H1 (cell line): ENCODE measurements around the gene PRDX5. TPM values are rescaled to one million over a fixed set of nuclear protein-coding genes. Genes with fewer than 3 reads are reported as not detected.

Experiments used
- CTCF ChIA-PET: fragments of 300-600 bp; sonication (Branson Sonifier 250); formaldehyde crosslinking; loops from one replicate; lab custom pipeline; 2021; ENCODE audit not compliant: partially characterized antibody; lab: Charles Lee
- POLR2A ChIA-PET: fragments of 300-600 bp; sonication (Branson Sonifier 250); formaldehyde crosslinking; loops from one replicate; lab custom pipeline; 2021; ENCODE audit warnings: inconsistent platforms; ENCODE audit not compliant: partially characterized antibody; lab: Charles Lee
- DNase-seq, 2 experiments: peaks; one replicate each; pipeline versions ENCODE4 v3.0.0 to v3.0.0-alpha.2; 2010 to 2022; ENCODE audit warnings: low spot score in 2 of 2, low read depth in 1 of 2, mixed read lengths in 1 of 2
- FAIRE-seq: peaks from 2 replicates; lab custom pipeline; 2011; peaks lifted over from hg19 to GRCh38; lab: Jason Lieb, UNC
- H2AFZ ChIP-seq: 2 replicates; pipeline ENCODE4 v1.8.1; 2012; ENCODE audit warnings: low read length, inconsistent platforms
- H2AK5ac ChIP-seq: 2 replicates; pipeline ENCODE4 v1.6.1; 2013; ENCODE audit warnings: low read depth, low read length
- H2BK120ac ChIP-seq: replicated peaks from 2 replicates; pipeline ENCODE3; 2013; ENCODE audit warnings: low read depth, low read length, inconsistent platforms
- H2BK12ac ChIP-seq: 2 replicates; pipeline ENCODE4 v1.6.1; 2013; ENCODE audit warnings: low read depth, low read length
- H2BK15ac ChIP-seq: 2 replicates; pipeline ENCODE4 v1.6.1; 2013; ENCODE audit warnings: low read length
- H2BK20ac ChIP-seq: 2 replicates; pipeline ENCODE4 v1.6.1; 2013; ENCODE audit warnings: low read length
- H2BK5ac ChIP-seq: 2 replicates; pipeline ENCODE4 v1.6.1; 2013; ENCODE audit warnings: low read depth, low read length
- H3K14ac ChIP-seq: 2 replicates; pipeline ENCODE4 v1.6.1; 2013; ENCODE audit warnings: inconsistent platforms; ENCODE audit not compliant: insufficient read length
- H3K18ac ChIP-seq: 2 replicates; pipeline ENCODE4 v1.6.1; 2013; ENCODE audit warnings: low read length; ENCODE audit errors: extremely low read depth
- H3K23ac ChIP-seq: 2 replicates; pipeline ENCODE4 v1.6.1; 2013; ENCODE audit warnings: inconsistent platforms; ENCODE audit not compliant: insufficient read length
- H3K23me2 ChIP-seq: 2 replicates; pipeline ENCODE4 v1.6.1; 2013; ENCODE audit warnings: low read depth, low read length
- H3K27ac ChIP-seq: 2 replicates; pipeline ENCODE4 v1.6.1; 2011; ENCODE audit warnings: low read depth, low read length, inconsistent platforms
- H3K27me3 ChIP-seq, 4 experiments: replicated peaks in 1 of 4; 1 replicate in 1 of 4; 2 replicates in 3 of 4; pipeline versions ENCODE4 v1.6.1 to v1.8.1; 2011 to 2013; ENCODE audit warnings: low read length in 3 of 4, mild to moderate bottlenecking in 3 of 4, inconsistent platforms in 2 of 4, mixed read lengths in 2 of 4, moderate library complexity in 1 of 4; ENCODE audit not compliant: control insufficient read depth in 3 of 4, insufficient read depth in 3 of 4; ENCODE audit errors: extremely low read depth in 1 of 4
- H3K36me3 ChIP-seq, 4 experiments: 2 replicates each; pipeline versions ENCODE4 v1.6.1 to v1.8.1; 2011 to 2013; ENCODE audit warnings: mild to moderate bottlenecking in 4 of 4, low read length in 3 of 4, moderate library complexity in 2 of 4, control low read depth in 1 of 4, inconsistent platforms in 1 of 4; ENCODE audit not compliant: insufficient read depth in 4 of 4, control insufficient read depth in 2 of 4
- H3K4ac ChIP-seq: replicated peaks from 2 replicates; pipeline ENCODE3; 2013; ENCODE audit warnings: low read length, low read depth, mixed read lengths, inconsistent platforms; ENCODE audit not compliant: insufficient read length
- H3K4me1 ChIP-seq, 4 experiments: replicated peaks in 1 of 4; 1 replicate in 1 of 4; 2 replicates in 3 of 4; pipeline versions ENCODE4 v1.6.1 to v1.8.1; 2011 to 2013; ENCODE audit warnings: low read length in 3 of 4, inconsistent platforms in 2 of 4, mixed read lengths in 1 of 4; ENCODE audit not compliant: insufficient read depth in 4 of 4, control insufficient read depth in 3 of 4
- H3K4me2 ChIP-seq, 2 experiments: 2 replicates each; pipeline versions ENCODE4 v1.6.1 to v1.8.1; 2011 to 2013; ENCODE audit warnings: low read depth in 2 of 2, low read length in 2 of 2, control low read depth in 1 of 2, inconsistent platforms in 1 of 2, mild to moderate bottlenecking in 1 of 2; ENCODE audit not compliant: insufficient read depth in 1 of 2
- H3K4me3 ChIP-seq, 4 experiments: fragments of 200-600, 300-600 bp in 1 of 4; sonication (generic), shearing (Covaris generic), sonication (Bioruptor Twin) in 1 of 4; 2 replicates each; pipeline versions ENCODE4 v1.5.1 to v1.8.1; 2011 to 2016; ENCODE audit warnings: low read length in 4 of 4, low read depth in 3 of 4, control low read depth in 2 of 4, inconsistent platforms in 2 of 4, mild to moderate bottlenecking in 2 of 4, mixed read lengths in 1 of 4, moderate library complexity in 1 of 4; ENCODE audit not compliant: insufficient read depth in 2 of 4; ENCODE audit errors: extremely low read depth in 1 of 4
- H3K56ac ChIP-seq: replicated peaks from 2 replicates; pipeline ENCODE3; 2013; ENCODE audit warnings: low read depth, mild to moderate bottlenecking, mixed read lengths, low read length, inconsistent platforms; ENCODE audit not compliant: insufficient read length
- H3K79me1 ChIP-seq: 2 replicates; pipeline ENCODE4 v1.6.1; 2013; ENCODE audit warnings: low read depth, low read length, control low read depth
- H3K79me2 ChIP-seq, 2 experiments: 2 replicates each; pipeline versions ENCODE4 v1.6.1 to v1.8.1; 2012 to 2013; ENCODE audit warnings: low read length in 2 of 2, mild to moderate bottlenecking in 2 of 2, inconsistent platforms in 1 of 2; ENCODE audit not compliant: insufficient read depth in 2 of 2, control insufficient read depth in 1 of 2
- H3K9ac ChIP-seq, 4 experiments: replicated peaks in 1 of 4; 1 replicate in 1 of 4; 2 replicates in 3 of 4; pipeline versions ENCODE4 v1.6.1 to v1.8.1; 2011 to 2013; ENCODE audit warnings: low read depth in 3 of 4, low read length in 3 of 4, control low read depth in 2 of 4, mild to moderate bottlenecking in 2 of 4, moderate library complexity in 2 of 4, inconsistent platforms in 1 of 4; ENCODE audit errors: extremely low read depth in 1 of 4
- H3K9me3 ChIP-seq, 2 experiments: 2 replicates each; pipeline versions ENCODE4 v1.6.1 to v1.8.1; 2012 to 2013; ENCODE audit warnings: mild to moderate bottlenecking in 2 of 2, moderate library complexity in 2 of 2, control low read depth in 1 of 2, inconsistent platforms in 1 of 2, low read depth in 1 of 2, low read length in 1 of 2, mixed read lengths in 1 of 2; ENCODE audit not compliant: insufficient read depth in 2 of 2
- H4K20me1 ChIP-seq, 2 experiments: replicated peaks in 1 of 2; 2 replicates each; pipeline versions ENCODE3 to v1.8.1; 2011 to 2013; ENCODE audit warnings: inconsistent platforms in 2 of 2, low read length in 2 of 2, mild to moderate bottlenecking in 1 of 2; ENCODE audit not compliant: insufficient read depth in 2 of 2, control insufficient read depth in 1 of 2
- H4K5ac ChIP-seq: 2 replicates; pipeline ENCODE4 v1.6.1; 2013; ENCODE audit warnings: low read length, low read depth, mixed read lengths, inconsistent platforms; ENCODE audit not compliant: insufficient read length
- H4K8ac ChIP-seq: 2 replicates; pipeline ENCODE4 v1.8.0; 2013; ENCODE audit warnings: mild to moderate bottlenecking, moderate library complexity, low read length, inconsistent platforms; ENCODE audit not compliant: insufficient read depth; ENCODE audit errors: extremely low read depth
- H4K91ac ChIP-seq: replicated peaks from 2 replicates; pipeline ENCODE3; 2013; ENCODE audit warnings: low read length, mixed read lengths, inconsistent platforms; ENCODE audit not compliant: insufficient read length
- GTF2F1 ChIP-seq: IDR thresholded peaks from 2 replicates; pipeline ENCODE4 v1.6.1; 2012; ENCODE audit warnings: low read depth, low read length, improper control_type of control experiment, borderline replicate concordance
- WGBS, 2 experiments: shearing (Covaris generic) in 1 of 2; methylation state at CpG; one replicate each; pipeline versions ENCODE4 v1.1.6 to v1.1.7; 2013 to 2015; ENCODE audit warnings: low lambda C conversion rate in 2 of 2, mixed read lengths in 2 of 2, inconsistent platforms in 1 of 2, low coverage in 1 of 2, missing lambda C conversion rate in 1 of 2; ENCODE audit not compliant: insufficient replicate concordance in 2 of 2, insufficient coverage in 1 of 2, insufficient read length in 1 of 2; ENCODE audit errors: extremely low coverage in 1 of 2, missing lambda C conversion rate in 1 of 2; 5-methylcytosine and 5-hydroxymethylcytosine counted together
- polyA plus RNA-seq, 7 experiments: library from polyadenylated mRNA; depleted of rRNA in 3 of 7; stranded (reverse) in 5 of 7; unstranded in 2 of 7; fragments of >200 nt in 5 of 7; fragments of 200-250 nt in 2 of 7; gene quantifications; 1 replicate in 5 of 7; 2 replicates in 1 of 7; 4 replicates in 1 of 7; pipeline versions ENCODE4 v1.2.1 to v1.2.3, GENCODE V29; 2011 to 2013; ENCODE audit warnings: missing spikeins in 2 of 7, mixed read lengths in 2 of 7
- total RNA-seq: library from RNA; stranded (reverse); fragmentation: NEBNext Ultra II Directional; extraction: Animal tissue kit (Norgen Biotek cat#: 25700); gene quantifications from 2 replicates; pipeline ENCODE4 v1.2.1, GENCODE V29; 2021

The PRDX5 gene
- total and polyA plus RNA-seq, 2 of the 8 experiments (the other 6 are each of a cell fraction or from before 2014, with no cell fraction given) = 201 to 582 TPM

DNA sequence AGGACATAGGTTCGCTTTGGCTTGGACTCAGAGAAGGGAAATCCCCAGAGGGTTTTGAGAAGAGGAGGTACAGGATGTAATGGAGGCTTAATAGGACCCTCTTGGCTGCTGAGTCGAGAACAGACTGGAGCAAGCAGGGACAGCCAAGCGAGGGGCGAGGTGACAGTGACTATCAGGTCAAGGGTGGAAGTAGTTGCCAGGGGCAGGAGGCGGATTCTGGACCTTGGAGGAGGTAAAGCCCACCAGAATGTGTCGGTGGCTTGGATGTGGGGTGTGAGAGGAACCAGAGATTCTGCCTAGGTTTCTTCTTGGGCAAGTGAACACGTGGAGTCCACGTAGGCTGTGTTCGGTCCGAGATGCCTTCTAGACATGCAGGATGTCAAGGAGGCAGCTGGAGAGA is 5.0 kb upstream of the PRDX5 start:
- no peak overlapping the region for H4K5ac ChIP-seq
- 0 out of 2 replicates have a peak overlapping the region, but pooled peaks have one; percentile 44 for H2BK5ac ChIP-seq
- H2BK15ac ChIP-seq = no peak overlapping the region
- no peaks in the 10 kb centered on the region for H3K27me3 ChIP-seq
- peaks cover 5% of the 10 kb centered on the region; the same call in 1 of the 2 replicates for H3K79me1 ChIP-seq
- no peak overlapping the region for H3K9ac ChIP-seq
- H2BK120ac ChIP-seq = no peak overlapping the region
- H3K36me3 ChIP-seq = peaks cover 0 to 16% (median 10%) of the 10 kb centered on the region in 4 experiments; a peak in 7 of 8 replicates
- TF ChIP-seq GTF2F1 = no peak
- FAIRE-seq (no peak), DNase-seq (no peak)
- no peak overlapping the region for H3K4me2 ChIP-seq
- peaks cover 0 to 5% (median 2%) of the 10 kb centered on the region in 4 experiments; a peak in 4 of 7 replicates for H3K4me1 ChIP-seq
- peaks cover 2% of the 10 kb centered on the region; the same call in 1 of the 2 replicates for H3K23me2 ChIP-seq
- H3K27ac ChIP-seq = no peak overlapping the region
- no peak overlapping the region for H4K91ac ChIP-seq
- ChIA-PET POLR2A (interaction anchor here (1.2 to 1.7 kb wide), 4 partner anchors 9 to 48 kb away, joined by 3 to 4 read pairs (median 3); no protein-coding TSS in a partner anchor), CTCF (interaction anchor here (1.2 to 20.8 kb wide), 5 partner anchors 9 to 338 kb away, joined by 3 to 614 read pairs (median 6); partner anchors contain the start of gene CCDC88B)
- H4K20me1 ChIP-seq = peaks cover under 1 to 3% of the 10 kb centered on the region in 2 experiments
- H4K8ac ChIP-seq = no peak overlapping the region
- H3K4ac ChIP-seq = no peak overlapping the region
- peaks cover 0 to 12% of the 10 kb centered on the region in 2 experiments; a peak in 2 of 4 replicates for H3K79me2 ChIP-seq
- H2BK20ac ChIP-seq = no peak overlapping the region
- H3K4me3 ChIP-seq = no peak overlapping the region
- no peak overlapping the region for H3K56ac ChIP-seq
- no peak overlapping the region for H2AK5ac ChIP-seq
- no peak overlapping the region for H3K18ac ChIP-seq
- H2AFZ ChIP-seq = no peak overlapping the region
- H3K9me3 ChIP-seq = no peaks in the 10 kb centered on the region
- no peak overlapping the region for H3K23ac ChIP-seq
- no peak overlapping the region for H2BK12ac ChIP-seq
- WGBS, 2 experiments = 86% methylated on average over 10 of the region's 10 CpGs; no CpG with 5 or more reads in 1 of the 2 experiments
- H3K14ac ChIP-seq = no peak overlapping the region
